Skeletal muscle tissue (tissue), 4 donors: ENCODE results near the gene PDE6H. TPM values are rescaled to one million over a fixed set of nuclear protein-coding genes. Genes with fewer than 3 reads are reported as not detected.

Experiments
- H3K27ac ChIP-seq: one replicate; pipeline ENCODE4 v1.7.0; 2013; ENCODE audit warnings: mild to moderate bottlenecking, low read depth, low read length, inconsistent platforms
- H3K27me3 ChIP-seq, 3 donors: one replicate each; pipeline ENCODE4 v1.7.0; 2013; ENCODE audit warnings: low read length in 3 of 3; ENCODE audit not compliant: control insufficient read depth in 3 of 3, insufficient read depth in 3 of 3
- H3K36me3 ChIP-seq, 3 donors: one replicate each; pipeline ENCODE4 v1.7.0; 2013; ENCODE audit warnings: low read length in 3 of 3; ENCODE audit not compliant: control insufficient read depth in 3 of 3, insufficient read depth in 3 of 3
- H3K4me1 ChIP-seq, 3 donors: one replicate each; pipeline ENCODE4 v1.7.0; 2013; ENCODE audit warnings: low read length in 3 of 3, mild to moderate bottlenecking in 3 of 3; ENCODE audit not compliant: control insufficient read depth in 3 of 3, insufficient read depth in 3 of 3
- H3K4me3 ChIP-seq, 3 donors: one replicate each; pipeline ENCODE4 v1.7.0; 2013; ENCODE audit warnings: low read length in 3 of 3
- H3K9ac ChIP-seq, 3 donors: one replicate each; pipeline ENCODE4 v1.7.0; 2013; ENCODE audit warnings: low read length in 3 of 3, mild to moderate bottlenecking in 3 of 3, moderate library complexity in 2 of 3, low read depth in 1 of 3
- H3K9me3 ChIP-seq, 3 donors: one replicate each; pipeline ENCODE4 v1.7.0; 2013; ENCODE audit warnings: low read length in 3 of 3; ENCODE audit not compliant: control insufficient read depth in 3 of 3
- total RNA-seq: library from RNA; depleted of rRNA; stranded (reverse); fragments of >200 nt; gene quantifications from one replicate; pipeline ENCODE4 v1.2.3, GENCODE V29; 2014
- donor health status: Osteomylitis.

Gene PDE6H
- total RNA-seq, 1 donor from 2014 or later, result not detected

- no peaks in the 10 kb centered on the region for H3K36me3 ChIP-seq
- no peaks in the 10 kb centered on the region for H3K27me3 ChIP-seq
- H3K27ac ChIP-seq, result no peak overlapping the region
- peaks cover 0 to 2% (median 0%) of the 10 kb centered on the region in 3 donors for H3K4me1 ChIP-seq
- no peak overlapping the region for H3K9ac ChIP-seq
- H3K4me3 ChIP-seq, result no peak overlapping the region
- H3K9me3 ChIP-seq, result no peaks in the 10 kb centered on the region
Measured at GRCh38 chr12:14995583-14996425, 23.0 kb downstream of the PDE6H start.

- no peak overlapping the region for H3K9ac ChIP-seq
- H3K9me3 ChIP-seq, result no peaks in the 10 kb centered on the region
- no peak overlapping the region for H3K4me3 ChIP-seq
- no peak overlapping the region for H3K27ac ChIP-seq
- no peaks in the 10 kb centered on the region for H3K36me3 ChIP-seq
- H3K27me3 ChIP-seq, result no peaks in the 10 kb centered on the region
- H3K4me1 ChIP-seq, result peaks cover 10 to 13% (median 12%) of the 10 kb centered on the region in 3 donors
Measured at GRCh38 chr12:14997998-14998397, 25.2 kb downstream of the PDE6H start.

- no peaks in the 10 kb centered on the region for H3K27me3 ChIP-seq
- H3K9me3 ChIP-seq, result no peaks in the 10 kb centered on the region
- H3K4me3 ChIP-seq, result no peak overlapping the region
- H3K36me3 ChIP-seq, result no peaks in the 10 kb centered on the region
- no peak overlapping the region for H3K27ac ChIP-seq
- H3K4me1 ChIP-seq, result peaks cover 10 to 13% (median 12%) of the 10 kb centered on the region in 3 donors
- H3K9ac ChIP-seq, result no peak overlapping the region
Measured at GRCh38 chr12:14999021-14999694, 26.3 kb downstream of the PDE6H start.

GRCh38 chr12:14999695-15000365 is 27.0 kb downstream of the PDE6H start:
- H3K4me3 ChIP-seq, result no peak overlapping the region
- no peak overlapping the region for H3K27ac ChIP-seq

GRCh38 chr12:15000575-15000974 is 27.7 kb downstream of the PDE6H start:
- Histone ChIP-seq H3K4me3 (no peak overlapping the region), H3K27ac (no peak overlapping the region), H3K9me3 (no peaks in the 10 kb centered on the region), H3K36me3 (no peaks in the 10 kb centered on the region), H3K27me3 (no peaks in the 10 kb centered on the region), H3K9ac (no peak overlapping the region), H3K4me1 (peaks cover 10 to 12% (median 12%) of the 10 kb centered on the region in 3 donors)

More at GRCh38 chr12:14999695-15000365, 27.0 kb downstream of the PDE6H start:
- H3K9me3 ChIP-seq, result no peaks in the 10 kb centered on the region
- no peaks in the 10 kb centered on the region for H3K27me3 ChIP-seq
- no peaks in the 10 kb centered on the region for H3K36me3 ChIP-seq
- H3K9ac ChIP-seq, result no peak overlapping the region
- H3K4me1 ChIP-seq, result peaks cover 10 to 13% (median 12%) of the 10 kb centered on the region in 3 donors

GRCh38 chr12:15001733-15002382 is 29.0 kb downstream of the PDE6H start:
- Histone ChIP-seq H3K27me3 (no peaks in the 10 kb centered on the region), H3K9me3 (no peaks in the 10 kb centered on the region), H3K36me3 (no peaks in the 10 kb centered on the region), H3K27ac (peak overlapping the region; percentile 19), H3K9ac (peak overlapping the region; percentile 10 to 65 (median 63)), H3K4me3 (peak overlapping the region; percentile 41 to 68 (median 47)), H3K4me1 (peaks cover 10 to 12% (median 11%) of the 10 kb centered on the region in 3 donors)

GRCh38 chr12:15004421-15004820 is 31.6 kb downstream of the PDE6H start:
- no peaks in the 10 kb centered on the region for H3K36me3 ChIP-seq
- H3K4me3 ChIP-seq, result no peak overlapping the region
- no peak overlapping the region for H3K27ac ChIP-seq
- H3K4me1 ChIP-seq, result peaks cover 10 to 12% (median 11%) of the 10 kb centered on the region in 3 donors
- no peaks in the 10 kb centered on the region for H3K27me3 ChIP-seq
- no peaks in the 10 kb centered on the region for H3K9me3 ChIP-seq
- no peak overlapping the region for H3K9ac ChIP-seq

- Histone ChIP-seq H3K4me3 (no peak overlapping the region), H3K4me1 (peaks cover 10 to 12% (median 11%) of the 10 kb centered on the region in 3 donors), H3K9ac (no peak overlapping the region), H3K27me3 (no peaks in the 10 kb centered on the region), H3K27ac (no peak overlapping the region), H3K9me3 (no peaks in the 10 kb centered on the region), H3K36me3 (no peaks in the 10 kb centered on the region)
Measured at GRCh38 chr12:15005064-15005463, 32.2 kb downstream of the PDE6H start.

- no peak overlapping the region for H3K9ac ChIP-seq
- no peaks in the 10 kb centered on the region for H3K9me3 ChIP-seq
- H3K27me3 ChIP-seq, result no peaks in the 10 kb centered on the region
- no peaks in the 10 kb centered on the region for H3K4me1 ChIP-seq
- no peaks in the 10 kb centered on the region for H3K36me3 ChIP-seq
- peak overlapping the region; percentile 9 for H3K27ac ChIP-seq
- no peak overlapping the region for H3K4me3 ChIP-seq
Measured at GRCh38 chr12:15007551-15007950, 34.7 kb downstream of the PDE6H start.
